Measurements from ENCODE around the gene ARHGEF26. TPM values are rescaled to one million over a fixed set of nuclear protein-coding genes. Genes with fewer than 3 reads are reported as not detected.

ARHGEF26 gene
- total and polyA plus RNA-seq, 8 donors: 3.9 to 40.6 (median 20.9) TPM

DNA sequence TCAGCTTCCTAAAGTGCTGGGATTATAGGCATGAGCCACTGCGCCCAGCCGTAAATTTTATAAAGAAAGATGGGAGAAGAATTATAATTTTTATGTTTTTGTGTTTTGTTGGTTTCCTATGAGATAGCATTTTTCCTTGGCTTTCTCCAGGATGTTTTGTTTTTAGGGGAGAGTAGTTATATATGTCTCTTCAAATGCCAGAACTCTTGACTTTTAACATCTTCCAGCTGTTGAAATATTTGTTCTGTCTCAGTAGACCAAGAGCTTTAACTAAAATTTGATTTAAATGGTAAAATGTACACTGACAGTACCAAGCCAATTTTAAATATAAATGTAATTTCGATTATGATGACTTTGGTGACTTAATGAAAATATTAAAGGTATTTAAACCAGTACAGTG is 106.3 kb downstream of the ARHGEF26 start:
- no peaks in the 10 kb centered on the region for H3K27me3 ChIP-seq
- H3K9me3 ChIP-seq: no peaks in the 10 kb centered on the region
- WGBS, 5 donors: 74 to 92% (median 84%) methylated on average over 3 of the region's 3 CpGs
- no peak overlapping the region for H3K4me3 ChIP-seq
- TF ChIP-seq POLR2AphosphoS5 (IDR thresholded peaks at IDR 0.05) (no peak), POLR2A (IDR thresholded peaks at IDR 0.05) (no peak), EP300 (IDR thresholded peaks at IDR 0.05) (no peak)
- TF ChIP-seq, protein P1, sequence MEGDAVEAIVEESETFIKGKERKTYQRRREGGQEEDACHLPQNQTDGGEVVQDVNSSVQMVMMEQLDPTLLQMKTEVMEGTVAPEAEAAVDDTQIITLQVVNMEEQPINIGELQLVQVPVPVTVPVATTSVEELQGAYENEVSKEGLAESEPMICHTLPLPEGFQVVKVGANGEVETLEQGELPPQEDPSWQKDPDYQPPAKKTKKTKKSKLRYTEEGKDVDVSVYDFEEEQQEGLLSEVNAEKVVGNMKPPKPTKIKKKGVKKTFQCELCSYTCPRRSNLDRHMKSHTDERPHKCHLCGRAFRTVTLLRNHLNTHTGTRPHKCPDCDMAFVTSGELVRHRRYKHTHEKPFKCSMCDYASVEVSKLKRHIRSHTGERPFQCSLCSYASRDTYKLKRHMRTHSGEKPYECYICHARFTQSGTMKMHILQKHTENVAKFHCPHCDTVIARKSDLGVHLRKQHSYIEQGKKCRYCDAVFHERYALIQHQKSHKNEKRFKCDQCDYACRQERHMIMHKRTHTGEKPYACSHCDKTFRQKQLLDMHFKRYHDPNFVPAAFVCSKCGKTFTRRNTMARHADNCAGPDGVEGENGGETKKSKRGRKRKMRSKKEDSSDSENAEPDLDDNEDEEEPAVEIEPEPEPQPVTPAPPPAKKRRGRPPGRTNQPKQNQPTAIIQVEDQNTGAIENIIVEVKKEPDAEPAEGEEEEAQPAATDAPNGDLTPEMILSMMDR (IDR thresholded peaks at IDR 0.05): no peak
- H3K4me1 ChIP-seq: peaks cover 0 to 27% (median 7%) of the 10 kb centered on the region in 4 donors
- H3K27ac ChIP-seq: no peak overlapping the region
- DNase-seq: peak in 1 of 2 donors; percentile 43
- peaks cover 0 to 24% (median 7%) of the 10 kb centered on the region in 4 donors for H3K36me3 ChIP-seq
- intact Hi-C loops (cut with DNase I; ENCODE audit: low total_unique reads): no loop called here

DNA sequence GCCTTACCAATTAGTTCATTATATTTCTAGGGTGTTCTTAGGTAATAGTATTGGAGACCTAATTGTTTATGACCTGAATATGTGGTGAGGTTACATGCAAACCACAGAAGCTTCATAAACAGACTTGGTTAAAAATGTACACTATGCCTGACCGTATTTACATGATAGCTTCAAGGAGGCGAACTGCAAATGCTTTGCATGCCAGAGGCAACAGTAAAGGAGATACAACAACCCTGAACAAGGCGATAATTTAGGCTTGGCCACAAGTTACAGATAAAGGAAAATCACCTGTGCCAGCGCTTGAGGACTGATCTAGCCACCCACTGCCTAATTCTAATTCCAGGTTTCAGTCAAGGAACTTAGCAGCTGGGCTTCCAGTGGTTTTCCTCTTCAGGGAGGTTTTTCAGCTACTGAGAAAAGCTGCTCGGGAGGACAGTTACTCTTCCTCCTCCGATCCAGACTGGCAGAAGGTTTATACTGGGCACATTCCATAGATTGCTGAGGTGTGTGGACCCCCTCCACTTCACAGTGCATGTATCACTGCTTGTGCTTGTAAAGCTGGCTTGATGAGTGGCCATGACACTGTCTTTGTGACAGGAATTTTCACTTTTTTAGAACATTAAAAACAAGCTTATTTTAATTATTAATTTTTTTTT is 107.5 kb downstream of the ARHGEF26 start:
- DNase-seq: no peak
- Histone ChIP-seq H3K27ac (no peak overlapping the region), H3K36me3 (peaks cover 0 to 22% (median 8%) of the 10 kb centered on the region in 4 donors), H3K4me3 (no peak overlapping the region), H3K9me3 (no peaks in the 10 kb centered on the region), H3K27me3 (no peaks in the 10 kb centered on the region), H3K4me1 (peaks cover 0 to 27% (median 7%) of the 10 kb centered on the region in 4 donors)
- TF ChIP-seq POLR2AphosphoS5 (IDR thresholded peaks at IDR 0.05): peak in 1 of 3 donors; percentile 49
- TF ChIP-seq, protein P1 (IDR thresholded peaks at IDR 0.05): no peak
- intact Hi-C loops (cut with DNase I; ENCODE audit: low total_unique reads): no loop called here
- 38 to 62% (median 39%) methylated on average over 6 of the region's 6 CpGs for WGBS, 5 donors

DNA sequence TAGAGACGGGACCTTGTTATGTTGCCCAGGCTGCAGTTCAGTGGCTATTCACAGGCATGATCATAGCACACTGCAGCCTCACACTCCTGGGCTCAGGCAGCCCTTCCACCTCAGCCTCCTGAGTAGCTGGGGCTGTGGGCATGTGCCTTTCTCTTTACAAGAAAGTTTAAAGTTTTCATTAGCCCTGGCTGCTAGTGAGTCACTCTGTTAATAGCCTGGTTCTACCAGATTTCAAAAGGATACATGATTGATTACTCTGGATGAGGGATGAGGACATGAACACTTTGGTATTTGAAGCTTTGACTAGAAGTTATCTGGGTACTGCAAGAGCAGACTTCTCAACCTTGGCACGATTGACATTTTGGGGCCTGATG is 108.0 kb downstream of the ARHGEF26 start:
- peaks cover 0 to 22% (median 12%) of the 10 kb centered on the region in 4 donors for H3K36me3 ChIP-seq
- TF ChIP-seq EP300 (IDR thresholded peaks at IDR 0.05): no peak
- TF ChIP-seq POLR2AphosphoS5 (IDR thresholded peaks at IDR 0.05): no peak
- TF ChIP-seq, protein P1 (IDR thresholded peaks at IDR 0.05): no peak
- no peak for TF ChIP-seq POLR2A (IDR thresholded peaks at IDR 0.05)
- intact Hi-C loops (cut with DNase I; ENCODE audit: low total_unique reads): no loop called here
- H3K4me3 ChIP-seq: no peak overlapping the region
- H3K27ac ChIP-seq: no peak overlapping the region
- no peak for DNase-seq
- WGBS, 5 donors: 81 to 88% (median 84%) methylated on average over 2 of the region's 2 CpGs
- H3K27me3 ChIP-seq: no peaks in the 10 kb centered on the region
- no peaks in the 10 kb centered on the region for H3K9me3 ChIP-seq
- peaks cover 0 to 23% (median 7%) of the 10 kb centered on the region in 4 donors for H3K4me1 ChIP-seq

DNA sequence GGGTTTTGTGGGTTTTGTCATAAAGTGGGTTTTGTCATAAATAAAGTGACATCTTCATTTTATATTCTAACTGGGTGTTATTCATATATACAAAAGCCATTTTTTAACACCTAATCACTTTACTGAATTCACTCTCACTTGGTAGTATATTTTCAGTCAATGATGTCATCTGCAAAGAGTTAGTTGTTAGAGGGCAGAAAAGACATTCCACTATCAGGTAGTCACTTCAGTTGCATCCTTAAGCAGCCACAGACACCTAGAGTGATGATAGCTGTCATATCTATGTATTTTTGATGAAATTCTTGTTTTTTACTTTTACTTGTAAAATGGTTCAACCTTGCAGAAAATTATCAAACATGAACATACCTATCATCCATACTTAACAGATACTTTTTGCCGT is 114.1 kb downstream of the ARHGEF26 start:
- Histone ChIP-seq H3K4me1 (no peaks in the 10 kb centered on the region), H3K36me3 (peaks cover 0 to 23% (median 16%) of the 10 kb centered on the region in 4 donors), H3K27ac (no peak overlapping the region), H3K4me3 (no peak overlapping the region), H3K9me3 (no peaks in the 10 kb centered on the region), H3K27me3 (no peaks in the 10 kb centered on the region)
- whole genome bisulfite sequencing, 5 donors: 92 to 100% (median 99%) methylated on average over 1 of the region's 1 CpG
- intact Hi-C loops (cut with DNase I; ENCODE audit: low total_unique reads): no loop called here
- DNase-seq: no peak
- TF ChIP-seq EP300 (IDR thresholded peaks at IDR 0.05) (no peak), POLR2AphosphoS5 (IDR thresholded peaks at IDR 0.05) (no peak), POLR2A (IDR thresholded peaks at IDR 0.05) (no peak)
- TF ChIP-seq, protein P1 (IDR thresholded peaks at IDR 0.05): no peak
